Caco-2 (cell line): ENCODE data around the gene TLR7. TPM values are rescaled to one million over a fixed set of nuclear protein-coding genes. Genes with fewer than 3 reads are reported as not detected.

ENCODE experiments used
- BruUV-seq: library from RNA; stranded (reverse); fragments of 400-500 nt; replicated peaks from 2 replicates; lab custom pipeline; 2021; lab: Mats Ljungman, UMichigan
- CTCF ChIA-PET: fragments of 300-600 bp; sonication (Branson Sonifier 250); formaldehyde crosslinking; loops from one replicate; lab custom pipeline; 2022; ENCODE audit warnings: antibody characterized with exemption; lab: Charles Lee
- POLR2A ChIA-PET: fragments of 300-600 bp; sonication (Branson Sonifier 250); formaldehyde crosslinking; loops from one replicate; lab custom pipeline; 2022; ENCODE audit warnings: antibody characterized with exemption; lab: Charles Lee
- DNase-seq, 2 experiments: peaks; one replicate each; pipeline versions ENCODE4 v3.0.0 to v3.0.0-alpha.2; 2020 to 2022
- H3K27me3 ChIP-seq: replicated peaks from 2 replicates; pipeline ENCODE4 v1.6.0; 2011; ENCODE audit warnings: low read length; ENCODE audit not compliant: control insufficient read depth, insufficient read depth
- H3K36me3 ChIP-seq: 2 replicates; pipeline ENCODE4 v1.5.1; 2011; ENCODE audit warnings: low read length; ENCODE audit not compliant: control insufficient read depth, insufficient read depth
- H3K4me1 ChIP-seq: fragments of 250-450 bp; sonication (Bioruptor Pico); 2 replicates; pipeline ENCODE4 v1.5.1; 2020; ENCODE audit warnings: mild to moderate bottlenecking
- H3K4me3 ChIP-seq: 2 replicates; pipeline ENCODE4 v1.5.1; 2011; ENCODE audit warnings: low read depth, mild to moderate bottlenecking, control low read depth, low read length
- H3K9me3 ChIP-seq: fragments of 250-450 bp; sonication (Bioruptor Pico); 2 replicates; pipeline ENCODE4 v1.5.1; 2020; ENCODE audit warnings: mild to moderate bottlenecking, moderate library complexity
- H3K27ac Mint-ChIP-seq: one replicate; pipeline ENCODE4 v1.8.0; 2022; ENCODE audit warnings: mixed read lengths; ENCODE audit not compliant: unreplicated experiment
- H3K27me3 Mint-ChIP-seq: one replicate; pipeline ENCODE4 v1.8.0; 2022; ENCODE audit warnings: mixed read lengths; ENCODE audit not compliant: insufficient read depth, unreplicated experiment
- H3K36me3 Mint-ChIP-seq: one replicate; pipeline ENCODE4 v1.8.0; 2022; ENCODE audit warnings: mild to moderate bottlenecking, mixed read lengths; ENCODE audit not compliant: insufficient read depth, unreplicated experiment
- H3K4me1 Mint-ChIP-seq: one replicate; pipeline ENCODE4 v1.8.0; 2022; ENCODE audit warnings: low read depth, mixed read lengths; ENCODE audit not compliant: unreplicated experiment
- H3K4me3 Mint-ChIP-seq: one replicate; pipeline ENCODE4 v1.8.0; 2022; ENCODE audit warnings: mild to moderate bottlenecking, moderate library complexity, mixed read lengths; ENCODE audit not compliant: unreplicated experiment
- H3K9me3 Mint-ChIP-seq: one replicate; pipeline ENCODE4 v1.8.0; 2022; ENCODE audit warnings: mixed read lengths; ENCODE audit not compliant: unreplicated experiment
- intact Hi-C: fragments of 100-400 bp; cut with micrococcal nuclease; formaldehyde crosslinking; loops from one replicate; pipeline ENCODE4 v1.10.0; 2022; ENCODE audit not compliant: unreplicated experiment
- total RNA-seq: library from RNA; stranded (reverse); gene quantifications from 2 replicates; pipeline ENCODE4 v1.2.3, GENCODE V29; 2022
- TF ChIP-seq, protein P1 (sequence below), 2 experiments: fragments of 200-600 bp in 1 of 2; IDR thresholded peaks; 1 replicate in 1 of 2; 2 replicates in 1 of 2; pipeline versions ENCODE4 v1.5.1 to v1.8.0; 2011 to 2022; ENCODE audit warnings: antibody characterized with exemption in 1 of 2, control low read depth in 1 of 2, inconsistent platforms in 1 of 2, low read depth in 1 of 2, low read length in 1 of 2, mild to moderate bottlenecking in 1 of 2, moderate library complexity in 1 of 2; ENCODE audit not compliant: insufficient read depth in 1 of 2, severe bottlenecking in 1 of 2, unreplicated experiment in 1 of 2

TLR7 gene
- total RNA-seq, 1 experiment from 2014 or later: 0.45 TPM

DNA sequence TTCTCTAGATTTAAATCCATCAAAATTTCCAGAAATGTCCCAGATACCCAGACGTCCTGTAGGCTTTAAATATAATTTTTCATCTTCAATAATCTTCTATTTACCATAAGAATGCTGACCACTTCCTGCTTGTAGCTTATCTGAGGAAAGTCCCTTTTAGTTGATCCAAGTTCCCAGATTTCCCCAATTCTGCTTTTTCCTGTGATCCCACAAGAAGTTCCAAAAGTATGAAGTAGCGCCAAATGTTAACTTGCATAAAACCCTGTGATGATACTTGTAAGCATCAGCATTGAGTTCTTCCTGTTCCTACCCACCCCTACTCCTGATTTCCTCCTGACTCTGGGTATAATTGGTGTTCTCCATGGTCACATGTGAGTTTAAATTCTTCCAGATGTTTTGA lies 29.0 kb downstream of the TLR7 start:
- Mint-ChIP-seq H3K4me1 (no peaks in the 10 kb centered on the region), H3K36me3 (no peaks in the 10 kb centered on the region), H3K27ac (no peak overlapping the region), H3K27me3 (no peaks in the 10 kb centered on the region), H3K9me3 (no peaks in the 10 kb centered on the region), H3K4me3 (no peak overlapping the region)
- ChIA-PET POLR2A (no interaction called here), CTCF (interaction anchor here (2.2 kb wide), 1 partner anchor 82 kb away, joined by 7 read pairs; no protein-coding TSS in a partner anchor)
- TF ChIP-seq, protein P1, sequence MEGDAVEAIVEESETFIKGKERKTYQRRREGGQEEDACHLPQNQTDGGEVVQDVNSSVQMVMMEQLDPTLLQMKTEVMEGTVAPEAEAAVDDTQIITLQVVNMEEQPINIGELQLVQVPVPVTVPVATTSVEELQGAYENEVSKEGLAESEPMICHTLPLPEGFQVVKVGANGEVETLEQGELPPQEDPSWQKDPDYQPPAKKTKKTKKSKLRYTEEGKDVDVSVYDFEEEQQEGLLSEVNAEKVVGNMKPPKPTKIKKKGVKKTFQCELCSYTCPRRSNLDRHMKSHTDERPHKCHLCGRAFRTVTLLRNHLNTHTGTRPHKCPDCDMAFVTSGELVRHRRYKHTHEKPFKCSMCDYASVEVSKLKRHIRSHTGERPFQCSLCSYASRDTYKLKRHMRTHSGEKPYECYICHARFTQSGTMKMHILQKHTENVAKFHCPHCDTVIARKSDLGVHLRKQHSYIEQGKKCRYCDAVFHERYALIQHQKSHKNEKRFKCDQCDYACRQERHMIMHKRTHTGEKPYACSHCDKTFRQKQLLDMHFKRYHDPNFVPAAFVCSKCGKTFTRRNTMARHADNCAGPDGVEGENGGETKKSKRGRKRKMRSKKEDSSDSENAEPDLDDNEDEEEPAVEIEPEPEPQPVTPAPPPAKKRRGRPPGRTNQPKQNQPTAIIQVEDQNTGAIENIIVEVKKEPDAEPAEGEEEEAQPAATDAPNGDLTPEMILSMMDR (IDR thresholded peaks at IDR 0.05; ENCODE audit: insufficient read depth in 1 of 2, low read depth in 1 of 2, low read length in 1 of 2, severe bottlenecking in 1 of 2, unreplicated experiment in 1 of 2): no peak
- Histone ChIP-seq H3K9me3 (no peaks in the 10 kb centered on the region), H3K27me3 (no peaks in the 10 kb centered on the region), H3K4me1 (no peaks in the 10 kb centered on the region), H3K36me3 (no peaks in the 10 kb centered on the region), H3K4me3 (no peak overlapping the region)
- intact Hi-C loops: no loop called here
- BruUV-seq: no TSS peak
- DNase-seq: no peak

DNA sequence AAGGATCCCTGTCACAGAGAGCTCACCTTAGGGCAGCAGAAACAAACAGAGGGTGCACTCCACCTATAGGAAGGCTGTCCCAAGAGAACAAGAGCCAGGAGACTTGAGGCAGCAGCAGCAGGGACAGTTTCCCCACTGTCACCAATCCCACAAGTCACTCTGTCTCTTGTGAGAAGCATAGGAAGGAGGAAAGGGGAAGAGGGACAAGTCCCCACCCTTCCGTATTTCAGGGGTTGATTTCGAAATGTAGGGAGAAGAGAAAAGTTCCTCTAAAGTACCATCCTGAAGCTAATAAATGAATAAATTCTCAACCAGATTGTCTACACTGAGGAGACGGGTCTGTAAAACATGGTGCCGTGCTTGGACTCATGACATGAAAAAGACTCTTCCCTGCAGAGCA lies 30.1 kb downstream of the TLR7 start:
- ChIA-PET POLR2A (no interaction called here), CTCF (interaction anchor here (2.2 kb wide), 1 partner anchor 83 kb away, joined by 7 read pairs; no protein-coding TSS in a partner anchor)
- intact Hi-C loops: no loop called here
- H3K36me3 Mint-ChIP-seq: no peaks in the 10 kb centered on the region
- no peaks in the 10 kb centered on the region for H3K36me3 ChIP-seq
- no peaks in the 10 kb centered on the region for H3K4me1 ChIP-seq
- TF ChIP-seq, protein P1 (IDR thresholded peaks at IDR 0.05; ENCODE audit: insufficient read depth in 1 of 2, low read depth in 1 of 2, low read length in 1 of 2, severe bottlenecking in 1 of 2, unreplicated experiment in 1 of 2): no peak
- no peak overlapping the region for H3K4me3 ChIP-seq
- H3K27me3 Mint-ChIP-seq: no peaks in the 10 kb centered on the region
- no peaks in the 10 kb centered on the region for H3K27me3 ChIP-seq
- H3K9me3 Mint-ChIP-seq: no peaks in the 10 kb centered on the region
- no peaks in the 10 kb centered on the region for H3K4me1 Mint-ChIP-seq
- BruUV-seq: no TSS peak
- H3K27ac Mint-ChIP-seq: no peak overlapping the region
- H3K9me3 ChIP-seq: no peaks in the 10 kb centered on the region
- H3K4me3 Mint-ChIP-seq: no peak overlapping the region
- no peak for DNase-seq

DNA sequence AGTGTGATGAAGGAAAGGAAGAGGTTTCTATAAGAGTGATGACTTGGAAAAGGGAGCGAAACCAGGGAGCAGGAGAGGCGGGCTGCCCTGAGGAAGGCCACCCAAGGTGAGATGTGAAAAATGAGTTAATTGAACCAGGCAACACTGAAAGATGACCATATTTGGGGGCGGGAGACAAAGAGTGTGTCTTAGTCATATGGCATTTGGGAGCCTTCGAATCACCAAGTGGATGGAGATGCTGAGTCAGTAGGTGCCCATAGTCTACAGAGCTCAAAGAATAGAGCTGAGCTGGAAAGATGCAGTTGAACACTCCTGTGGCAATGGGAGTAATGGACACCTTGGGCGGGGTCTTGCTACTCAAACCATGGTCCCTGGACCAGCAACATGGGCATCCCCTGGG lies 31.2 kb downstream of the TLR7 start:
- Histone ChIP-seq H3K36me3 (no peaks in the 10 kb centered on the region), H3K4me3 (no peak overlapping the region), H3K4me1 (no peaks in the 10 kb centered on the region), H3K27me3 (no peaks in the 10 kb centered on the region), H3K9me3 (no peaks in the 10 kb centered on the region)
- Mint-ChIP-seq H3K27ac (no peak overlapping the region), H3K27me3 (no peaks in the 10 kb centered on the region), H3K4me1 (no peaks in the 10 kb centered on the region), H3K9me3 (no peaks in the 10 kb centered on the region), H3K36me3 (no peaks in the 10 kb centered on the region), H3K4me3 (no peak overlapping the region)
- no peak for DNase-seq
- ChIA-PET CTCF (no interaction called here), POLR2A (no interaction called here)
- no TSS peak for BruUV-seq
- intact Hi-C loops: no loop called here
- TF ChIP-seq, protein P1 (IDR thresholded peaks at IDR 0.05; ENCODE audit: insufficient read depth in 1 of 2, low read depth in 1 of 2, low read length in 1 of 2, severe bottlenecking in 1 of 2, unreplicated experiment in 1 of 2): no peak
